Measurements from ENCODE around the gene PLXDC1.
"Not testable (repeated sequence)": the region's sequence is repeated elsewhere in the genome, so short reads cannot be mapped to it uniquely, and the experiment has no call there.

PLXDC1 gene

DNA sequence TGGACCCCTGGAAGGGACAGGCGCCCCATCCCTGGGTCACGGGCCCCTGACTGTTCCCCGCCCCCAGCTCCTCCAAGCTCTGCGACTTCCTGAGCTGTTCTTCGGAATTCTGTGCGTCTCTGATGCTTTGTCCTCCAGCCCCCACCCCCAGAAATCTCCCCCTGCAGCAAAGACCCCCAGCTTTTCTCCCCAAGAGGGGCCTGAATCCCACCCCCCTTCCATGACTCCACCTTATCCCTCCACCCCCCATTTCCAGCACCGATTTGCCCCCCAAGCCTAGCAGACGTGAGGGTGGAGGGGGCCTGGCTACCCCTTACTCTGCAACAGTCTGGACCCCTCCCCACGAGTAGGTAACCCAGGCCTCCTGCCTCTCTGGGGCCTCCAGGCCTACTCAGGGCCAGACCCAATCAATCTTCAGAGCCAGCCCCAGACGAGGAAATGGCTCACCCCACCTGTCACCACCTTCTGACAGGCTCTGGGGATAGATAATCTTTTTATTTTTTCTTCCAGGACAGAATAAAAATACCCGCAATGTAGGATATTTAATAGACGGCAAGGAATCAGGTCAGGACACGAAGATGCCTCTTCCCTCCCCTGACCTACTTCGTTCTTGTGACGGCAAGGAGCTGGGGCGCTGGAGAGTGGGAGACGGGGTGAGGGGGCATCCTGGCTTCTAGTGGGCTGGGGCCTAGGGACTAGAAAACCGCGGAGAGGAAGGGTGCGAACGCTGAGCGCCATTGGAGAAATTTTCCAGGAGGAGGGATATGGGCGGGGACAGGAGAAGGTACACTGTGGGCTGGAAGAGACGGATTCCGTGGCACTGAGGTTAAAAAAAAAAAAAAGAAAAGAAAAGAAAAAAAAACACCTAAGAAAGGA lies 744 bp upstream of the PLXDC1 start:
- DNase-seq: peak; percentile 34

DNA sequence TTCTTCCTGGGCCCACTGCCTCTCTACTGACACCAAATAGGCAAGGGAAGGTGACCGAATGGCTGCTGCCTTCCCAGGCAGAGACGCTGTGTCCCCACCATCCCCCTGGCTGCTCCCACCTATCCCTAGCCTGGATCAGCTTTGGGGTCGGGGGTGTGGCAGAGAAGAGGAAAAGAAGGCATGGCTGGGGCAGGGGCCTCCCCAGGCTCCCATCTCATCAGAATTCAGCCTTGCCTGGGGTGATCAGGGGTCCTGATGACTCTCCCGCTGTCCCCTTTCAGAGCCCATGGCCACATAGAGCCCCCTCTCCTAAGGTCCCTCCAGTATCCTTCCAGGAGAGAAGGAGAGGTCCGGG lies 665 bp downstream of the PLXDC1 start:
- DNase-seq: no peak

DNA sequence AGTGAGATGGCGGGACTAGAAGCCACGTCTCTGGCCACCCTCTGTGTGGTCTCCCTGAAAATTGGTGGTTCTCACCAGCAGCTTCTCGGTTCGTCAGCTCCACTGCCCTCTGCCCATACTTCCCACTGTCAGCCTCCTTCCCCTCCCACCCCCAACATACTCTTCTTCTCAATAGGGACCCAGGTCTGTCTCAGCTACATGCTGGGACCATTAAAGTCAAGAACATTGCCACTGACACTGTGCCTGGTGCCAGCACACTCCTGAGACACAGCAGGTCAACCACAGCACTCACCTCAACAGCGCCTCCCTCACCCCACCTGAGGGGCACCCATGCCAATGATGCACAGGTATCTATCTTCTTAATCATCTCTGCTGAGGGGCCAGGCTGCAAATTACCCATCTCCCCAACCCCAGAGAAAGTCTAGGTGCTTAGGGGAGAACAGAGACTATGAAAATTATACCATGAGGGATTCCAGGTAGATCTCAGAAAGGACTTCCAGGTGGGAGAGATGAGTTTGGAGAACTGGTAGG lies 1.3 kb downstream of the PLXDC1 start:
- DNase-seq: no peak

DNA sequence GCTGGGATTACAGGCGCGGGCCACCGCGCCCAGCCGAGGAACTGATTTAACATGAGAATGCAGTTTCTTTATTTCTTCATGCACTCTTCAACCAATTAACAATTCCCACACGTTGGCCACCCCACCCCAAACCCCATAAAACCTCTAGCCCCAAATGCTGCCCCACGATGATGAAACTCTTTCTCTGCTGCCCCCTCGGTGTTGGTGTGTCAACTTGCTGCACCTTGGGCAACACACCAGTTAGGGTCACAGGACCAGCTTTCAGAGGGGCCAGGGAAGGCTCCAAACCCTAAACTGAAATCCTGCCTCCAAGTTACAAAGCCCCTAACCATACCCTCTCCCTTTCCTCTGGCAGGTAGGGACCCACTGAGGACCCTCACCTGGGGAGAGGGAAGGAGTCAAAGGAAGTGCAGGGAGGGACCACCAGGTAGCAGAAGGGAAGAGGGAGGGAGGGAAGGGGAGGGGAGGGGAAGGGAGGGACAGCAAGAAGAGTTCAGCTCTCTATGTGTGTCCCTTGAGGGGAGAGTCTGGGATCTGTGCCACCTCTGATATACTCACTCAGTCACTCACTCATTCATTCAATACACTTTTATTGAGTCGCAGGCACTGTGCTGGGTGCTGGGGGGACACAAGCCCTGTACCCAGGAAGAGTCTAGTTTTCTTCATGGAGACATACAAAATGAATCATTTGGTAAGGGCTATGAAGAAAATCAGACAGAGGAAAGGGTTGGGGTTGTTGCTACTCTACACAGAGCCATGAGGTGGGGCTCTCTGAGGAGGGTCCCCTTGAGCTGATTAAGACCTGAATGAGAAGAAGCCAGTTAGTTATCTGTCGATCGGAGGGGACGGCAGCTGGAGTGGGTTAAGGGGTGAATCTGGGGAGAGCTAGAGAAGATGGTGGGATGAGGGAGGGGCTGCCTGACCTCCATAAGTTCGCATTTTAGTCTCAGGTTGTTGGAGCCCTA lies 3.9 kb downstream of the PLXDC1 start:
- DNase-seq: no peak

DNA sequence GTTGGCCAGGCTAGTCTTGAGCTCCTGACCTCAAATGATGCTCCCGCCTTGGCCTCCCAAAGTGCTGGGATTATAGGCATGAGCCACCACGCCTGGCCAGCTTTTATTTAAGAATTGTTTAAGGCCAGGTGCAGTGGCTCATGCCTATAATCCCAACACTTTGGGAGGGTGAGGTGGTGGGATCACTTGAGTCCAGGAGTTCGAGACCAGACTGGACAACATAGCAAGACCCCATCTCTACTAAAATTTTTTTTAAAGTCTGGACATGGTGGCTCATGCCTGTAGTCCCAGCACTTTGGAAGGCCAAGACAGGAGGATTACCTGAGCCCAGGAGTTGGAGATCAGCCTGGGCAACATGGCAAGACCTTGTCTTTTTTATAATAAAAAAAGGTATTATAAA lies 5.2 kb downstream of the PLXDC1 start:
- DNase-seq: no peak

DNA sequence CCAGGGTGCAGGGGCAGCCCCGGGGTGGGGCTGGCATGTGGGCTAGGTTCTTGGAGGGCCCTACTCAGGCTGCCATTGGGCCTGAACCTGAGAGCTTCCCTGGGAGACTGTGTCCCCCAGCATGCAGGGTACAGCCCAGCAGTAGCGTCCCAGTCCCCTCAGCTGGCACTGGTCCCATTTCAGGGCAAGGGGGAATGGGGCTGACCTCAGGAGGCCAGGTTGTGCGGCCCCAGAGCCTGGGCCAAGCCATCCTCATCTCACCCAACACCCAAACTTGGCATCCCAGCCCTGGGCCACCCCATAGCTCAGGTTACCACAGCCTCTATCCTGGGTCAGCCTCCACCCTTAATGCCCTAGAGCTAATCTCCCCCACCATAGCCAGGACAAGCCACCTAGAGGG lies 6.3 kb downstream of the PLXDC1 start:
- no peak for DNase-seq

DNA sequence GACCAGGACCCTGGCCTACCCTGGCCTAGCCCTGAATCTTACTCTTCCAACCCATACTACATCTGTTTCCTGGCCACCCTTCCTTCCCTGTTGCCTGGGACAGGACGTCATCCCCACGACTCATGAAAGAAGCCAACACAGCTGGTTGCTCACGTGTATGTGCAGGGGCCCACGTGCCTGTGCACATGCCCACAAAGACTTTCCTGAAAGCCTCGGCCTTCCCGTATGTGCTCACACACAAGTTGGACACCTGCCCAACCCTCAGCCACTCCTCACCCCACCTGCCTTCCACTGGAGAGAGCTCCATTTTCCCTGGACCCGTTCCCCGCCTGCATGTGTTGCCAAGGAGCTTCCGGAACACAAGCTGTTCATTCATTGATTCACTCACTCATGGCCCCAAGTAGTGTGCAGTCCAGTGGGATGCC lies 7.0 kb downstream of the PLXDC1 start:
- no peak for DNase-seq

DNA sequence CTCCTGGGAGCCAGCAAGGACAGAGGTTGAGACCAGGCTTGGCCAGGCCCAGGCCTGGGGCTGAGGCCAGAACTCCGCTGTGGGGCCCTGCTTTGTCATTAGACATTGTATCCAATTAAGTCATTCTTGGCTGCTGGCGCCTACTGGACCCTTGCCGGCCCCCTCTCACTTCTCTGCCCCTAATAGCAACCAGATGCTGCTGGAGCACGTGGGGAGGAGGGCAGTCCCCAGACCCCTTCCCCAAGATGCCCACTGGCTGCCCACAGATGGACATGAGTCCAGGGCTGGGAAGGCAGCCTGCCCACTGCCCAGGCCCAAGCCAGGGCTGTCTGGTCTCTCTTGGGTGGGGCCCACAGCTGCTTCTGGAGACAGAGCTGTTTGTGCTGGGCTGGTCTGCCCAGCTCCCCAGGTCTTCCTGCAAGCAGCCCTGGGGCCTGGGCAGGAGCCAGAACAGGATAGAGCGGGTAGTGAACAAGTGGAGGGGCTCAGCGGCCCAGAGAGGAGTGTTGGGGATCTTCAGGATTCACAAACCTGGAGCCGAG lies 7.8 kb downstream of the PLXDC1 start:
- no peak for DNase-seq

DNA sequence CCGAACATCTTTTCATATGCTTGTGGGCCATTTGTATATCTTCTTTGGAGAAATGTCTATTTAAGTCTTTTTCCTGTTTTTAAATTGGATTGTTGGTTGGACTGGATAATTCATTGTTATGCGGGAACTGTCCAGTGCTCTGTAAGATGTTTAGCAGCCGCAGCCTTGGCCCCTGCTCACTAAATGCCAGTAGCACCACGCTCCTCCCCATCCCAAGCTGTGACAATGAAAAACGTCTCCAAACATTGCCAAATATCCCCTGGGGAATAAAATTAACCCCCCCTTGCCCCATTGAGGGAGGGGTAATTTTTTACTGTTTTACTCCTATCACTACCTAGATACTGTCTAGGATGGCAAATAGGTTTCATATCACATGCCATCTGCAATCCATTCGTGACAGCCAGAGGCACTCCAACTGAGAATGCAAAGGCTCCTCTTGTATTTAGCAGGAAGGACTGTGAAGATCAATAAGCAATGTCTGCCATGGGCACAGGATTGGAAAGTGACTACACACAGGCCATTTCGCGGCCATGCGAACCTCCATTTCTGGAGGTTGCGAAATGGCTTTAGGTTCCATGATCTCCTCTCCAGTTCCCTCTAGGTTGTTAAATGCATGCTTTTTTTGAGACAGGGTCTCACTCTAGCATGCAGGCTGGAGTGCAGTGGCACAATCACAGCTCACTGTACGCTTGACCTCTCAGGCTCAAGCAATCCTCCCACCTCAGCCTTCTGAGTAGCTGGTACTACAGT lies 9.3 kb downstream of the PLXDC1 start:
- no peak for DNase-seq

DNA sequence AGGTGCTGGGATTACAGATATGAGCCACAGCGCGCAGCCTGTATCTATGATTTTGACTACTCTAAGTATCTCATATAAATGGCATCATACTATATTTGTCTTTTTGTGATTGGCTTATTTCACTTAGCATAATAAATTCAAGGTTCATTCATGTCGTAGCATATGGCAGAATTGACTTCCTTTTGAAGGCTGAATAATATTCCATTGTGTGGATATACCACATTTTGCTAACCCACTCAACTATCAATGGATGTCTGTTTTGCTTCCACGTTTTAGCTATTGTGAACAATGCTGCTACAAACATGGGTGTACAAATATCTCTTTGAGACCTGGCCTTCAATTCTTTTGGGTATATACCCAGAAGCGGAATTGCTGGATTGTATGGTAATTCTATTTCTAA lies 10.1 kb downstream of the PLXDC1 start:
- no peak for DNase-seq

DNA sequence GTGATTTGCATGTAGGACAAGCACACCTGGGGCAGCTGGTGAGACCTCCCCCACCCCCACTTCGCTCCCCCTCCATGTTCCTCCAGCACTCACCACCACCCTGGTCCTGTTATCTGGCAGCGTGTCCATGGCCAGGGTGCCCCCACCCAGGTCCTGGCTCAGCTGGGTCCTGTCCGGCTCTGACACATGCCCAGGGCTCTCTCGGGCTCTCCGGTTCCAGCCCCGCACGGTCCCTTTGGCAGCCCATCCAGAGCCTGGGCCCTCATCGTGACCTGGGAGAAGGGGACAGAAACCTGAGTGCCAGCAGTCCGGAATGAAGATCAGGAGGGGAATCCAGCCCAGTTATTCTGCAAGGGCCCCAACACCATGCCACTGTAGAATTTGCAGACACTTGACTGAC lies 11.9 kb downstream of the PLXDC1 start:
- no peak for DNase-seq

DNA sequence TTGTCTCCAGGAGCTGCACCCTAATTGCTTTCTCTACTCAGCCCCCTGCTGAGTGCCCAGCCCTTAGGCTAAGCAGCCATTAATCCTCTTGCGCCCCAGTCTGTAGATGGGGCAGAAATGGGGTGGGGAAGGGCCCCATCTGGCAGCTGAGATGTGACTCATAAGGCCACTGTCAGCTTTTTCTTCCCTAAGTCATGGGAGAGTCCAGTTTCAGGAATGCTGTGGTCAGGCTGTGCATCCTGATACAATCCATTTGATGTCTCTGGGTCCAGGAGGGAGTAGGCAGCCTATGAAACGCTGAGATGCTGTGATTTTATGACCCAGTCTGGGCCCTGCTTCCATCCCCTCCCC lies 12.3 kb downstream of the PLXDC1 start:
- DNase-seq: no peak

DNA sequence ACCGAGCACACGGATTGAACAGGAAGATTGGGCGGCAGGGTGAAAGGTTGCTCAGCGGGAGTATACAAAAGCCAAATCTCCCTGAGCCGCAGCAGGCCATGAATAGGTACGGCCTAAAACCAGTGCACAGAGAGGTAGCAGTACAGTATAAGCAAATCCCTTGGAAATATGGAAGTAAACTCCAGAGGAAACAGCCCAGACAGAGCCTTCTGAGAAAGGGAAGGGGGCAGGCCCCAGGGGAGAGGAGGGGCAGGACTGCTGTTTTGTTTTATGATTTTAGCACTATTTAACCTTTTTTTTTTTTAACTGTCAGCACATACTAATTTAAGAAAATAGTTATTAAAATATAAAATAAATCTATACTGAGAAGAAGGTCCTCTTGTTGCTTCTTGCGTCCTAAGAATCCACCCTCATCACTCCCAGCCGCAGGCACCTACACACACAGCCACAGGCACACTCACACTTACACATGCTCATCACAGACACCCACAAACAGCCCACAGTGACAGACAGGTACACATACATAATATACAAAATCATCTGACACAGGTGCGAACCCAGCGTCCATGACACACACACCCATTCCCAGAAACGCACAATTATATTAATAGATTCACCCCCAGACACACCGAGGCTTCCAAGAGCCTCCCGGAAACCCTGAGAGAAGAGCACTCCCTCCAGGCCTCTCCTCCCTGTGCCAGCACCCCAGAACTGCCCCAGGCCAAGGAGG lies 12.8 kb downstream of the PLXDC1 start:
- no peak for DNase-seq

DNA sequence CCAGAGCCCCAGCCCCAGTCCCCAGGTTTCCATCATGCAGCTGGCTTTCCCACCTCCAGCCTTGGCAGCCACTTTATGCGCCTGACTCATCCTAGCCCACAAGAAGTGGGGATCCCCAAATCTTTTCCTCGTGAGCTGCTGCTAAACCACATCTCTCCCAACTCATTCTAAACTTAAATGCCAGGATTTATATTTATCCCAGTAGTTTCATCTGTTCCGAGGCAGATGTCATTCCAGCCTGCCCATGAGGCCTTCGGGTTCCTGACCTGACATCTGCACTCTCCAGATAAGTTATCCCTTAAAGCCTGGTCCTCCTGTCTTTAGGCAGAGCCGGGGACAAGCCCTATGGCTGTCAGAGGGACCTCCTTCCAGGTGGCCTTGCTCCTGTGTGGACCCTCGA lies 16.6 kb downstream of the PLXDC1 start:
- DNase-seq: no peak

DNA sequence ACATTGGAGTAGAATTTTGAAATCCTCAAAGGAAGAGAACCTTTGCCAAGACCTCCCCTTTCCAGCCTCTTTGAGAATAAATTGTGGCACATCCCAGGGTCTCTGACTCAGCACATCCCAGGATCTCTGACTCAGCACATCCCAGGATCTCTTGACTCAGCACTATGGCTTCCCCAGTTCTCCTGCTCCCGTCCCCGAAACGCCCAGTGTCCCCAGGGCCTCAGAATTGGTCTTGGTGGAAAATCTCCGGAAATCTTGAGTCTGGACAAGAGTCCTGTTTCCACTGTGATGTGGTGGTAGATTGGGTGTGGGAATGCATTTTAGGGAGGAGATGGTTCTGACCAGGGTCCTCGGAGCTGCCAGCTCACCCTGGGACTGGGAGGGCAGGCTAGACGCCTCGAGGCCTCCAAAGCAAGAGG lies 19.2 kb downstream of the PLXDC1 start:
- DNase-seq: no peak

DNA sequence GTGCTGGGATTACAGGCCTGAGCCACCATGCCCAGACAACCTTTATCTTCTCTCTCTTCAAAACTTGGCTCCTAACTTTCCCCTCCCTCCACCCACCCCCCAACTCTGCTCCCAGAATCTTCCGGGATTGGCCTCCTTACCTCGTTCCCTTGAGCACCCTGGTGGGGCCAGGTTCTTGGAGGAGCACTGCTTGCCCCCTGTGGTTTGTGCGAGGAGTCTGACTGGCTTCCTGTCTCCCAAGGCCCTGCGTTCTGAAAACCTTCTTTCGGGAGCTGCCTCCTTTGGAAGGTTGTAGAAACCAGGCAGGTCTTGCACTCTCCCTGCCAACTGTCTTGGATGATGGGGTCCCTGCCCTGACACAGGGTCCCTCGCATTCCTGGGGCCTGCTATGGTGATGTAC lies 19.8 kb downstream of the PLXDC1 start:
- no peak for DNase-seq

DNA sequence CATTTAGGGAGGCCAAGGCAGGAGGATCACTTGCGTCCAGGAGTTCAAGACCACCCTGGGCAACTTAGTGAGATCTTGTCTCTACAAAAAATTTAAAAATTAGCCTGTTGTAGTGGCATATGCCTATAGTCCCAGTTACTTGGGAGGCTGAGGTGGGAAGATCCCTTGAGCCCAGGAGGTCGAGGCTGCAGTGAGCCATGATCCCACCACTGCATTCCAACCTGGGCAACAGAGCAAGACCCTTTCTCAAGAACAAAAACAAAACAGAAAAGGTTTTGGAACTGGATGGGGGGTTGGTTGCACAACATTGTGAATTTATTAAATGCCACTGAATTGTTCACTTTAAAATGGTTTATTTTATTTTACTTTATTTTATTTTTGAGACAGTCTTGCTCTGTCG lies 21.2 kb downstream of the PLXDC1 start:
- DNase-seq: no peak

DNA sequence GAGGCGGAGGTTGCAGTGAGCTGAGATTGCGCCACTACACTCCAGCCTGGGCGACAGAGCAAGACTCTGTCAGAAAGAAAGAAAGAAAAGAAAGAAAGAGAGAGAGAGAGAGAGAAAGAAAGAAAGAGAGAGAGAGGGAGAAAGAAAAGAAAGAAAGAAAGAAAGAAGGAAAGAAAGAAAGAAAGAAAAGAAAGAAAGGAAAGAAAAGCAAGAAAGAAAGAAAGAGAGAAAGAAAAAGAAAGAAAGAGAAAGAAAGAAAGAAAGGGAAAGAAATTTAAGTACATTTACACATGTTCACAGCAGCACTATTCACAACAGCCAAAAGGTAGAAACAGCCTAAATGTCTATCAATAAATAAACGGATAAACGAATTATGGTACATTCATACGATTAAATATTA lies 21.9 kb downstream of the PLXDC1 start:
- not testable (repeated sequence) for DNase-seq

DNA sequence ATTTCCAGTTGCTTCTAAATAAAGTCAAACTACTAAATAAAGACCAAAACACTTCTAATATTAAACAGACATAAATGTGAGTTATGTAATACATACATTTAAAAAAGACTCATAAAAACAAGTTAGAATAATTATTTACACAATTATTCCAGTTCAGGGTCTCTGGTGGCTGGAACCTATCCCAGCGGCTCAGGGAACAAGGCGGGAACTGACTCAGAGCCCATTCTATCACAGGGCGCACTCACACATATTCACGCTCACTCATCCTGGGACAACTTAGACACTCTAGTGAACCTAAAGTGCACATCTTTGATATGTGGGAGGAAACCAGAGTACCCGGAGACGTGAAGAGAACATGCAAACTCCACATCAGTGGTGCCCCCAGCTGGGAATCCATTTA lies 25.0 kb downstream of the PLXDC1 start:
- DNase-seq: no peak

DNA sequence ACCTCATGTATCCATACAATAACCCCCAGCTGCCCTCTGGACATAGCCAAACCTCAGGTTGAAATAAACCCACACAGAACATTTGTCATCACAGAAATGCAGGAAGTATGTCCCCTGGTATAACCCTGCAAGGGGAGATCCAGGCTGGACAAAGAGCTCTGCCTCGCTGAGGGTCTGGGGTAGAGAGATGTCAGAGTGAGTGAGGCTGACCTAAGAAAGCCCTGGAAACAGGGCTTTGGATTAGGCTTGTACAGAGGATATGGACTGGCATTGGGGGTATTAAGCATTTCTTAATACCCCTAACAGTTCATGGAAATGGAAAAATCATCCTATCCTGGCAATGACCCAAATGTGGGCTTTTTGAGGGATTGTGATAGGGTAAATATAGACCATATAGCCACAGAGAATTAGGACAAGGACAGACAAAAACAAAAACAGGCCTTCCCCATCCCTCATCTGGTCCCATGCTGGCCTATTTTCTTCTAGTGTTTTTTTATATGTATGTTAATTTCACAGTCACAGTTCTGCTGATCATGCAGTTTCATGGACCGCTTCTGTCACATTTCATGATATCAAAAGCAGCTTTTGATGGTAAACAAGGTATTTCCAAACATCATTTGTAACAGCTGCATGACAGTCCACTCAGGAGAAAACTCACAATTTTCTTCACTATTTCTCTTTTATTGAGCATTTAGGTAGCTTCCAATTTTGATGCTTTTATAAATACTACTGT lies 26.1 kb downstream of the PLXDC1 start:
- DNase-seq: no peak

DNA sequence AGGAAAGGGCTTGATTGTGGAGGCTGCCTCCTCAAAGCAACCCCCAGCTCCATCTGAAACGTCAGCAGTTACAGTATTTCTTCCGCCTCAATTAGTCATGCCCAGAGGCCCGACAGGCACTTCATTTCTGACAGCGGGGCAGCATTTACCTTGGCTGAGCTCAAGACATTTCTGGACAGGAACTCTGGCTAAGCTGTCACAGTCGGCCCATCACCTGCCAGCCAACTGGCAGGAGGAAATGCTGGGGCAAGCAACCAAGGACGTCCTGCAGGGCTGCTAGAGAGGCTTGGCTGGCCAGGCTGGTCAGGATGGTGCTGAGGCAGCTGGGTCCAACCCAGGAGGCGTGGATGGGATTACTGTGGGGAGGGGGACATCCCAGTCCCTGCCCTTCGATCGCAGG lies 27.8 kb downstream of the PLXDC1 start:
- DNase-seq: no peak

Data from stimulated activated CD4-positive, alpha-beta T cell treated with anti-CD3 and anti-CD28 coated beads, Interleukin-15, amount 100 ng/mL, for 24 hours (primary cell).